GM21360 (cell line): ENCODE measurements around the gene STK32B.

Experiments
- ATAC-seq: cut with Tn5 transposase; IDR thresholded peaks from one replicate; pipeline ENCODE4 v1.9.1; 2021; ENCODE audit warnings: mild to moderate bottlenecking, moderate library complexity; ENCODE audit not compliant: unreplicated experiment

Gene STK32B

DNA sequence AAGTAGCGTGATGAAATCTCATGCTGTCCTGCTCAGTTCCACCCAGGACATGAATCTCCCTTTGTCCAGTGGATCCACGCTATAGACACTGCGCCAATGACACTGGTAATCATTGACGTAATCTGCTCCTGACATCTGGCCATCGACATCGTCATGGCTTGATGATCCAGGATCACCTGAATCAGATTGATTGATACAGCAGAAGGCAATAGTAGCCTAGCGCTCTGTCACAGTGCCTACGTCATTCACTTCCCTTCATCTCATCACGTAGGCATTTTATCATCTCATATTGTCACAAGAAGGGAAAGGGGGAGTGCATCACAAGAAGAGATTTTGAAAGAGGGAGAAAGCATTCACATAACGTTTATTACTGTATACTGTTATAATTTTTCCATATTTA, 68.8 kb downstream of the STK32B start:
- no peak for ATAC-seq

DNA sequence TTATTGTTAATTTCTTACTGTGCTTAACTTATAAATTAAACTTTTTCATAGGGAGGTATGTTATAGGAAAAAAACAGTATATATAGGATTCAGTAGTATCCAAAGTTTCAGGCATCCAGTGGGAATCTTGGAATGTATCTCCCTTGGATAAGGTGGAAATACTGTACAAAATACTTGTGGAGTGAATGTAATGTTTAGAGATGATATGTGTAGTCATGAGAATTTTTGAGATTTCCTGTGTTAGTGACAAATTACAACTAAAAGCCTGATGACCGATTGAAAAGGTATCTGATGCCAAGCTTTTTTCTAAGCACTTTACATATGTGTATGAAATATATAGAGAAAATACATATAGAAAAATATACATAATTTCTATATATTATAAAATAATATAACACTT, 69.2 kb downstream of the STK32B start:
- no peak for ATAC-seq

DNA sequence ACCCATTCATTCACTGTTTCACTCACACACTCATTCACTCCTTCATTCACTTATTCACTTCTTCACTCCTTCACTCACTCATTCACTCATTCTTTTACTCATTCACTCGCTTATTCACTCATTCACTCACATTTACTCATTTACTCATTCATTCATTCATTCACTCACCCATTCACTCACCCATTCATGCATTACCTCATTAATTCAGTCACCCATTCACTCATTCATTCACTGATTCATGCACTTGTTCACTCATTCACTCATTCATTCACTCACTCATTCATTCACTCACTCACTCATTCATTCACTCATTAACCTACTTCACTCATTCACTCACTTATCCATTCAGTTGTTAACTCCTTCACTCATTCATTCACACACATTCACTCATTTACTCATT, 70.8 kb downstream of the STK32B start:
- no peak for ATAC-seq

DNA sequence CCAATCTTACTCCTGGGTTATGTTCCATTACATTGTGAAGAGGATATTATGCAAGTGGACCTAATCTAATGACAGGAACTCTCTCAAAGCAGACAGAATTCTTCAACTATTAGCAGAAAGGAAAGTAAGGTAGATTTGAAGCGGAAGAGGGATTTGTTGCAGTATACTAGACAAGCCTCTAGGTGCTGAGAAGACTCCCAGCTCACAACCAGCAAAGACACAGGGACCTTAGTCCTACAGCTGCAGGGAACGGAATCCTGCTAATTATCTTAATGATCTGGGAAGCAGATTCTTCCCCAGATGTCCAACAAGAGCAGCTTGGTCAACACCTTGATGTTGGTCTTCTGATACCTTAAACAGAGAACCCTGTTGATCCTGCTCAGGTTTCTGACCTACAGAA, 73.6 kb downstream of the STK32B start:
- no peak for ATAC-seq

DNA sequence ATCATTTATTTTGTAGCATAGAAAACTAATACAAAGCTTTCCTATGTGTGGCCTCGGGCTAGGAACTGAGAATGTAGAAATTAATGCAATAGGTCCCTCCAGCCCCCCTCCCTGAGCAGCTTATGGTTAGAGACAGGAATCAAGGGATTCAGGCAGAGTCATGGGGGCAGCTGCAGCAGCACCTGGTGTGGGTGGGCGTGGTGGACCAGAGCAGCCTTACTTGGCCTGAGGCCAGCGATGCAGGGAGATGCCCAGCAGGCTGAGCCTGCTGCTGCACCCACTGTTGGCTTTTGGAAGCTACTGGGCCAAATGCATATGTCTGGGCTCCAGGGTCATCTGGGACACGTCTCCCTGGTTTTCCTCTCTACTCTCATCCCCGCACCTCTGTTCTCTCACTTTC, 74.0 kb downstream of the STK32B start:
- ATAC-seq: no peak

DNA sequence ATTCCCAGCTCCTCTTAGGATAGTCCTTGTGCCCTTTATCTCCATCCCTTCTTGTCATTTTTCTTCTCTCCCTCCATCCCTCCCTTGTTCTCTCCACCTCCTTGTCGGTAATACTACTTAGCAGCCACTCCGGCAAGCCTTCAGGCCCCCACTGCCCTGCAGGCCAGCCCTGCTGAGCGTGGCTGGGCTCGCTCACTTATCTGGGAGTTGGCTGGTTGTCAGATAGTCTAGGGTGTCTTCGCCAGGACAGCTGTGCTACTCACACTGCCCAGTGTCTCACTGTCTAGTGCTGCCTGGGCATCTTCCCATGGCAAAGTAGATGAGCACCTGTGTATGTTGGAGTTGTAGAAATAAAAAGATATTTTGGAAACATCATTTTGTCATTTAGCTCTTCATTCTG, 75.0 kb downstream of the STK32B start:
- no peak for ATAC-seq

DNA sequence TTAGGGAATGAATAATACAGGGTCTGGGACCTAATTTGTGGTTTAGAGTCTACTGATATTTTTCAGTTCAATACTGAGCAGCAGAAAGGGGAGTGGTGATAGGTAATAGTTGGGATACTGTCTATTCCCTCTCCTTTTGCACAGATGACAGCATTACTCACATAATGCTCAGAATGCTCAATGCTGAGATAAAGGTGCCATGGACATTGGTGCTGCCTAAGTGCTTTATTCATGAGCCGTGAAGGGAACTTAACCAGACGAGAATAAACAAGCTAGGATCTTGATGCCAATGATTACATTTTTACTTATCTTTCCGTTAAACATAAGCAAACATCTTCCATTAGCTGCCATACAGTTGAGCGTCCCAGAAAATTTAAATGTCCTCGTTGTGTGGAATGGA, 75.6 kb downstream of the STK32B start:
- no peak for ATAC-seq

DNA sequence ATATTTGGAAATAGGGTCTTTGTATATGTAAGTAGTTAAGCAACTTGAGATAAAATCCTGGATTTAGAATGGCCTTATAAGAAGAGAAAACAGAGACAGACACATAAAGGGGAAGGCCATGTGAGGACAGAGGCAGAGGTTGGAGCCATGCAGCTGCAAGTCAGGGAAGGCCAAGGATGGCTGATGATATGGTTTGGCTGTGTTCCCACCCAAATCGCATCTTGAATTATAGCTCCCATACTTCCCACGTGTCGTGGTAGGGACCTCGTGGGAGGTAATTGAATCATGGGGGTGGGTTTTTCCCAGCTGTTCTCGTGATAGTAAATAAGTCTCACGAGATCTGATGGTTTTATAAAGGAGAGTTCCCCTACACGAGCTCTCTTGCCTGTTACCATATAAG, 76.3 kb downstream of the STK32B start:
- no peak for ATAC-seq

DNA sequence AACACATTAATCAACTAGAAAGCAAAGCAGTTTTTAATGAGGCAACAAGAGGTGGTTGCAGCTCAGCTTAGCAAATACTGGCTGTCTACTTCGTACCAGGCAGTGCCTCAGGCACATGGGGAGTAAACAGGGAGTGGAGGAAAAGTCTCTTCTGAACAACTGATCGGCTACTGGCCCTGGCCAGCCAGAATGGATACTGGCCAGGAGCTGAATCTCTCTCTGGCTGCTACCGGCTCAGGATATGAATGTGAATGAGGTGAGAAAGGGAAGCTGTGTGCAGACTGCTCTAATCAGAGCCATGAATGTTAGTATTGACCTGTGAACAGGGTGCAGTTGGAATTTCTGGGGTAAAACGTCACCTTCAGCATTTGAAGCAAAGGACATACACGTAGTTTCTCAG, 77.3 kb downstream of the STK32B start:
- ATAC-seq: no peak

DNA sequence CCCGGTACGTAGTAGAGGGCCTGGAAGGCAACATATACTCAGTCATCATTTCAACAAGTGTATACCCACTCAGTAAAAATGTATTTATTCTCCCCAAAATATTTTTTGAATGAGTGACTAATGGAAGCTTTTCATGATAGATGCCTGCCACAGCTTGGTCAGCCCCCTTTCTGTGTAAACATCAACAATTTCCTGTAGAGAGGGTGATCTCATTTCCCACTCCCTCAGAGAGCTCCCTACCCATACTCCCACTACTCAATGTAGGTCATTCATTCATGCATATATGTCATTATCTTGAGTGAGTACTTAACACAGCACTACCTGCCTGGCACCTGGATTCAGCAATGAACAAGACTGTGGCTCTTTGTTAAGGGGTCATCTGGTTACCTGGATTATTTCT, 81.9 kb downstream of the STK32B start:
- ATAC-seq: no peak

DNA sequence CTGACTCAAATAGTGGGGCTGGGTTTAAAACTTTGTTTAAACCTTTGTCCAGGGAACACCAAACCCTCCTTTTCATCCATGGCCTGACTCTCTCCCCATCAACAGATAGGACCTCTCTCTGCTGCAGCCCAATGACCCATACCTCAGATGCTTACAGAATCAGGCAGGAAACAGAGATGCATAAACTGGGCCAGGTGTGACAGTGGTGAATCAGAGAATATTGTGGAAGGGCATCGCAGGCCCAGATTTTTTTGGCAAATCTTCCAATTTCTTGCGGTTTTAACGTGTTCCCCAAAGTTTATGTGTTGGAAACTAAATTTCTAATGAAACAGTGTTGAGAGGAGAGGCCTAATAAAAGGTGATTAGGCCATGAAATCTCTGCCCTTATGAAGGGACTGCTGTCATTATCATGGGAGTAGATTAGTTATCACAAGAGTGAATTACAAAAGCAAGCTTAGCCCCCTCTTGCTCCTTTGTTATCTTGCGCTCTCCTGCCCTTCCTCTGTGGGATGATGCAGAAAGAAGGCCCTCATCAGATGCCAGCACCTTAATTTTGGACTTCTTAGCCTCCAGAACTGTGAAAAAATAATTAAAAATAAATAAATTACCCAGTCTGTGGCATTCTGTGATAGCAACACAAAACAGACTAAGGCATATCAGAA, 82.8 kb downstream of the STK32B start:
- ATAC-seq: no peak

DNA sequence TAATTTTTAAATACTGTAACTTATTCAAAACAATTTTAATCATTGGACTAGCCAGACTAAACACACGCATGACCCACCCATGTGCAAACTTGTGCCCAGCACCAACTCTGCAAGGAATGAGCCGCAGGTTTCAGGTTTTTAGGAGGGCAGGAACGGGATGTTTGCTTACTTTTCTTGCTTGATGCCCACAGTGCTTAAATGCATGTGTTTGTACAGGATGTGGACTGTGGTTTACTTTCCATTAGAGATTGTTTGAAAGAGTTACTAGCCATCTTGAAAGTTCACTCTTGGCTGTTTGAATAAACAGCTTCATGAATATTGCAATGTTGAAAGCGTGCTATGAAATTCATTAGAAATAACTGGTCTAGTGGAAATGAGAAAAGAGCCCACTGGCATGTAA, 83.3 kb downstream of the STK32B start:
- ATAC-seq: no peak

DNA sequence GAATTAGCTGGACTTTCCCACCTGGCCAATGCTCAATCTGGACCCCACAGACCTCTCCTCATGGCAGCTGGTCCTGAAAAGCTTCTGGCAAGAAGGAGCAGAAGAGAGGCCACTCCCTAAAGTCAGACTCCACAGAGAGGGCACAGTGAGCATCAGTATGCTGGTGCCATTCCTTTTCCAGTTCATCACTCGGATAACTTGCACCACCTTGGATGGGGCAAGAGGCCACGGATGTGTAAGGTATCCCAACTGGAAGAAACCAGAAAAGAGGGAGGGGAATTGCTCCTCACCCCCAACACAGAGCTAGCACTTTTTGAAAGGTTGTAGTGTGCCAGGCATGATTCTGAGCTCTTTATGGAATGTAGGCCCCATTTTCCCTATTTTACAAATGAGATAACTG, 85.9 kb downstream of the STK32B start:
- no peak for ATAC-seq

DNA sequence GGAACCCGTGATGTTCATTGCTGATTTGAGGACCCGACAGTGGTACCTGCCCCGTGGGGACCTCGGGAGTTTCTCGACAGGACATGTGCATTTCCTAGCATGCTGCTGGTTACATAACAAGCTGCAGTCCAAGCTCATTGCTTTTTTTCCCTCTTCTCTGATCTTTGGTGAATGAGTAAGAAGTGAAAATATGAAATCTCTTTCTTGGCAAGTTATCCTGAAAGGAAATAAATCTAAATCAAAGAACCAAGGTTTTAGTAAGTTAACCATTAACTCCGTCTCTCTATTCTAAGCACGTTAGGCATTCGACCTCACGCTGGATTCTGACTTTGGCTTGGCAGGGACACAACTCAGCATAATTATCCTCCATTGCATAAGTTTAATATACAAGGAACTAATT, 86.6 kb downstream of the STK32B start:
- no peak for ATAC-seq

DNA sequence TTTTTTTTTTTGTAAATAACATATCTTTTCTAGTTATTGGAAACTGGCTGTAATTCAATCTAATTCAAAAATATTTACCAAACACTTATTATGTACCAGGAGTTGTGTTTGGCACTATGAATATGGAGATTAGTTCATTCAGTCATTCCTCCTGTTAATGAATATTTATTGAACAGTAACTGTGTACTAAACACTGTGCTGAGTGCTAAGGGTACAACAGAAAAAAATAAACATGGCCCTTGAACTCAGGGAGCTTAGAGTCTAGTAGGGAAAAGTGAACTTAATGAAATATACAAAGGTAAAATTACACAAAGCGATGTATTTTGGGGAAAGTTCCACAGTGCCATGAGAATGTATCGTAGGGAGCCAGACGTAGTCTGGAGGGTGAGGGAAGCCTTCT, 87.1 kb downstream of the STK32B start:
- no peak for ATAC-seq

DNA sequence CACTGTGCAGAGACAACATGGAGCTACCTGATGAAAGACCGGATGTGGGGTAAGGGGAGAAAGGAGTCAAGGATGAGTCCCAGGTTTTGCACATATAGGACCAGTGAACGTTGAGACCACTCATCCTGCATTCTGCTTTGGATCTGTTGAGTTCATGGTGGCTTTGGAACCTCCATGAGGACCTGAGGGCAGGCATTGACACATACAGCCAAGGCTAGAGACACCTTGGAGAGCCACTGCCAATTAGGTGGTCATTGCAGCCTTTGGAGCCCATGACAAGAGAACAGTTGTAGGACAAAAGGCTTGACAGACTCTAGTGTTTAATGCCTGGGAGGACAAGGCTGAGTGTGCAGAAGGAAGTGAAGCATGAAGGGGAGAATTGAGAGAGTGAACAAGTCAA, 87.9 kb downstream of the STK32B start:
- ATAC-seq: no peak

DNA sequence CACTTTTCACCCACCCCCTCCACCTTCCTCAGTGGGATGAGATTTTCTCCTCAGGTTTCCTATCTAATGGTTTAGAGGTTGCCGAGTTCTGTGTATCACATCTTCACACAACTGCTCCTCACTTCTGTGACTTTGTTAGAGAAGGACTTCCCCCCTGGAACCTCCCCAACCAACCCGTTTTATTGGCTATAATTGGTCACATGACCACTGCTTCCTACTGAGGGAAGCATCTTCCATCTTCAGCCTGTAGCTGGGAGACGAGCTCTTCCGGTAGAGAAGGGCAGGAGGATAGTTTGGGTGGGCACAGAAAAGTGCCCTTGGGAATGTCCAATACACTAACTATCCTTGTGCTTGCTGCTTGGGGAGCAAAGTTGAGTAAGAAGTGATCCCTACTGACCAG, 90.5 kb downstream of the STK32B start:
- ATAC-seq: no peak

DNA sequence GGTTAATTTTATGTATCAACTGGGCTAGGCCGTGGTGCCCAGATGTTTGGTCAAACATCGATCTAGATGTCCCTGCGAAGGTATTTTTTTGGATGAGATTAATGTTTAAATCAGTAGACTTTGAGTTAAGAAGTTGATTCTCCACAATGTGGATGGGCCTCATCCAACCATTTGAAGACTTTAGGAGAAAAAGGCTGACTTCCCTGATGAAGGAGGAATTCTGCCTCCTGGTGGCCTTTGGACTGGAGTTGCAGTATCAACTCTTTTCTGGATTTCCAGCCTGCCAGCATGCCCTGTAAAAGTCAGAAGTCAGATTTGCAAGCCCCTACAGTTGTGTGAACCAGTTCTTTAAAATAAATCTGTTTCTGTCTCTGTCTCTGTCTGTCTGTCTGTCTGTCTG, 91.4 kb downstream of the STK32B start:
- no peak for ATAC-seq

DNA sequence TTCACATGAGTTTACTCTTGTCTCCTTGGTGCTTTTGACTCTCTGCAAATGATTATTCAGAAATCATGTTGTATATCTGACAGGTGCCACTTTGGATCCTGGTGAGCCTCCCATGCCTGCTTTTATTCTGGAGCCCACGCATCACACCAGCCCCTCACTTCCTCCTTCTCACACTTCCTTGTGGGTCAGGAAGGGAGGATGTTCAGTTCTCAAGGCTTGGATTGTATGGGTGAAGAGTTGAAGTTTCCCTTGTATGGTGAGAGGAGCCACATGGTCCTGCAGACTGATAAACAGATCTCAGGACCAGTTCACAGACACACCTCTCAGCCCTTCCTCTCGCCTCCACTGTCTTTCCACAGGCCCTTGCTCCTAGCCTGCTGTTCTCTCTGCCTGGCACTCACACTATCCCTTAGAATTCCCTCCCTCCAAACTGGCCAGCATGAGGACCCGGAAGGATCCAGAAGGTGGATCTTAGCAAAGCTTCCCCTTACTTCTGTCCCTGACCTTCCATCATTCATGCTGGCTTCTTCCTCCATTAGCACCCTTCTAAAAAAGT, 92.1 kb downstream of the STK32B start:
- no peak for ATAC-seq

DNA sequence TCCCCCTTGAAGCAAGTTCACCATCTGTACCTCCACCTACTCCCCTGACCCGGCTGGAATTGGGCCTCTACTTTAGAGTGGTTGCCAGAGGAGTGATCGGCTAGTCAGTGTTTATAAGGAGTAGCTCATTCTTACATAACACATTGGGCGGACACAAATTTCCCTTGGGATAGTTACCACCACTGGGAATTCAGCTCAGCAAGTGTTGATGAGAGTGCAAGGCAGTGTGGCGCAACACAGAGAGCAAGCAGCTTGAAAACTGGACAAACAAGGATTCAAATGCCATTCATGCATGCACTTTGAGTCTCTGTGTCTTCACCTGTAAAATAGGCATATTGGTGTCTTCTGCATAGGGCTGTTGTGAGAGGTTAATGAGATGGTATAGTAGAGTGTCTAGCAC, 92.7 kb downstream of the STK32B start:
- no peak for ATAC-seq

DNA sequence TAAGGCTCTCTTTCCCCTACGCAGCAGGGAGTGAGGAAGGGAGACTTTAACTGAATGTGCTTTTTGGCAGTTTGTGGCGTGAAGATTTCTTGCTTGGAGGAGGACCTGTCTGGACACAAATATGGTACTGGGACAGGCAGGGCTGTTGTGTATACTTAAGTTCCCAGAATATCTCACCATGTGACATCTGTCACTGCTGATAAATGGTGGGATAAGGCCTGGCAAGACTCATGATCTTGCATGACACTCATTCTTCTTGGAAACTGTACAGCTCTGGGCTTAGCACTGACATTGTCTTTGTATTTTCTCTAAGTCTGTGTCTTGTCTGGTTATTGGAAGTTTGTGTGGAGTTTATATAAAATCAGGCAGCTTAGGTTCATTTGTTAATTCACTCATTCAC, 93.1 kb downstream of the STK32B start:
- ATAC-seq: no peak

DNA sequence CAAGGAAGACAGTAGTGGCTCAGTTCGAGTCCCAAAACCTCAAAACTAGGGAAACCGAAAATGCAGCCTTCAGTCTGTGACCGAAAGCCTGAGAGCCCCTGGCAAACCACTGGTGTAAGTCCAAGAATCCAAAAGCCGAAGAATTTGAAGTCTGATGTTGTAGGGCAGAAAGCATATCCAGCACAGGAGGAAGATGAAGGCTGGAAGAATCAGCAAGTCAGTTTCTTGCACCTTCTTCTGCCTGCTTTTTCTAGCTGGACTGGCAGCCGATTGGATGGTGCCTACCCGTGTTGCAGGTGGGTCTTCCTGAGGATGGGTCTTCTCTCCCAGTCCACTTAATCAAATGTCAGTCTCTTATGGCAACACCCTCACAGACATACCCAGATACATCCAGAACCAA, 95.0 kb downstream of the STK32B start:
- no peak for ATAC-seq

DNA sequence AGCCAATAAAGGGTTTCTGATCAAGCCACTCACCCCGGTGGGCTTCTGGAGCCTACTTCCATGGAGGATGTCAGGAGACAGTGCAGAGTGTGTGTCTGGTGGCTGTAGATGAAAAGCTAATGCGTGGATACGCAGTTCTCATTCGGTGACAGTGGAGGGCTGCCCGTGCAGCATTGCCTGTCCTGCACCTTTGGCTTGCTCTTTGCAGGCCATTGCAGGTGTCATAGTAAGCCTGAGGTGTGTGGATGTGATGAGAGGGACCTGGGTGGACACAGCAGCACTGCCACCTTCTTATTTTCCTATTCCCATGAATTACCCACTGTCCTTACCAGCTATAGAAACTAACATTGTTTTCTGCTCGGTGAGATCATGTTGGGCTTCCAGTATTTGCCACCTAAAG, 101.2 kb downstream of the STK32B start:
- ATAC-seq: no peak
